Kidney (tissue), 14 donors: ENCODE results near the gene GCNT2. TPM values are rescaled to one million over a fixed set of nuclear protein-coding genes. Genes with fewer than 3 reads are reported as not detected.
"Not testable (repeated sequence)": the region's sequence is repeated elsewhere in the genome, so short reads cannot be mapped to it uniquely, and the experiment has no call there.

Experiments used
- DNase-seq, 5 donors: peaks; one replicate each; pipeline ENCODE4 v3.0.0-alpha.2; 2013 to 2020
- FAIRE-seq: peaks from 2 replicates; lab custom pipeline; 2012; peaks lifted over from hg19 to GRCh38; lab: Jason Lieb, UNC
- H3K27ac ChIP-seq, 2 donors: one replicate each; pipeline ENCODE4 v1.7.0; 2013; ENCODE audit warnings: low read depth in 2 of 2, low read length in 2 of 2, inconsistent platforms in 1 of 2
- H3K27me3 ChIP-seq: one replicate; pipeline ENCODE4 v1.7.1; 2013; ENCODE audit warnings: low read length, inconsistent platforms; ENCODE audit not compliant: control insufficient read depth, insufficient read depth
- H3K36me3 ChIP-seq, 3 donors: one replicate each; pipeline versions ENCODE4 v1.7.0 to v1.7.1; 2013; ENCODE audit warnings: low read length in 3 of 3, control low read depth in 1 of 3, inconsistent platforms in 1 of 3; ENCODE audit not compliant: insufficient read depth in 3 of 3, control insufficient read depth in 2 of 3
- H3K4me1 ChIP-seq, 3 donors: one replicate each; pipeline versions ENCODE4 v1.7.0 to v1.7.1; 2013; ENCODE audit warnings: low read length in 3 of 3, inconsistent platforms in 1 of 3, low read depth in 1 of 3; ENCODE audit not compliant: control insufficient read depth in 2 of 3, insufficient read depth in 2 of 3
- H3K4me3 ChIP-seq, 3 donors: one replicate each; pipeline versions ENCODE4 v1.7.0 to v1.8.1; 2013; ENCODE audit warnings: low read length in 3 of 3, control low read depth in 1 of 3, inconsistent platforms in 1 of 3
- H3K9ac ChIP-seq, 3 donors: one replicate each; pipeline versions ENCODE4 v1.7.0 to v1.7.1; 2013; ENCODE audit warnings: low read length in 3 of 3, control low read depth in 1 of 3, inconsistent platforms in 1 of 3
- H3K9me3 ChIP-seq, 3 donors: one replicate each; pipeline versions ENCODE4 v1.7.0 to v1.7.1; 2013; ENCODE audit warnings: low read length in 3 of 3, control low read depth in 1 of 3, inconsistent platforms in 1 of 3; ENCODE audit not compliant: control insufficient read depth in 2 of 3, insufficient read depth in 1 of 3
- CTCF ChIP-seq: IDR thresholded peaks from 3 replicates; pipeline ENCODE4 v1.5.1; 2012; ENCODE audit warnings: mild to moderate bottlenecking, moderate library complexity, borderline replicate concordance; ENCODE audit not compliant: insufficient read depth; ENCODE audit errors: extremely low read depth
- intact Hi-C: fragments of 100-400 bp; cut with DNase I; formaldehyde crosslinking; loops from one replicate; pipeline ENCODE4 v1.11.1; 2022
- polyA plus RNA-seq: library from polyadenylated mRNA; stranded (reverse); fragments of 350-450 nt; fragmentation: Illumina TruSeq; extraction: RNeasy Lipid Tissue Mini Kit (QIAGEN cat#74804); gene quantifications from one replicate; pipeline ENCODE4 v1.2.3, GENCODE V29; 2014; ENCODE audit warnings: low read depth, low replicate concordance; ENCODE audit not compliant: insufficient read depth
- total RNA-seq: library from RNA; stranded (reverse); fragmentation: NEBNext Ultra II Directional; extraction: Animal tissue kit (Norgen Biotek cat#: 25700); gene quantifications from one replicate; pipeline ENCODE4 v1.2.1, GENCODE V29; 2021
- donor health status: control.
- donor health status: control.
- donor health status: control.
- donor health status: control.
- donor health status: control.
- donor health status: DM: yes; HTN: yes; CAD: no.
- donor health status: Normal renal cell carcinoma (clear cell type).

The GCNT2 gene
- total and polyA plus RNA-seq, 2 donors from 2014 or later = 10.5 to 12.5 TPM

DNA sequence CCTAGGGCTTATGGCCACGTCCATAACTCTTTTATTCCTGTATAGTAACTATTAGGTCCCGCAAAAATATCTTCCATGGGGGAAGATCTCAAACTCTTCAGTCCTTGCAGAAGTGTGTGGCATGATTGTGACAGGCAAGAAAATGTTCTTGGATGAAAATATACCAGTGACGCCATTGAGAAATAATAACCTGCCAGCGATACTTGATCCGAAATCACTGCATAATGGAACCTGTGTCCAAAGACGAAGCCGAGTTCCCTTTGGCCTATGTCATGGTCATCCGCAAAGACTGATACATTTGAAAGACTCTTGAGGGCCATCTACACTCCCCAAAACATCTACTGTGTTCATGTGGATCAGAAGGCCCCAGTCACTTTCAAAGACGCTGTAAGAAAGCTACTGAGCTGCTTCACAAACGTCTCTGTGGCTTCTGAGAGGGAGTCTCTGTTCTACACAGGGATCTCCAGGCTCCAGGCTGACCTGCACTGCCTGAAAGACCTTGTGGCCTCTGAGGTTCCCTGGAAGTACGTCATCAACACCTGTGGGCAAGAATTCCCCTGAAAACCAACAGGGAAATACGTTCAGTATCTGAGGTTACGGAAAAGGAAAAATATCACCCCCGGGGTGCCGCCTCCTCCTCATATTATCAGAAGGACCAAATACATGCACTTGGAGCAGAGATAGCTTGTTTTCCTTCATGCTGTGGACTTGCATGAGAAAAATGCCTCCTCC, 6.9 kb upstream of the GCNT2 start:
- Histone ChIP-seq H3K36me3 (no peaks in the 10 kb centered on the region), H3K9ac (no peak overlapping the region), H3K9me3 (no peaks in the 10 kb centered on the region), H3K27ac (no peak overlapping the region), H3K4me1 (peaks cover 3 to 7% (median 3%) of the 10 kb centered on the region in 3 donors), H3K4me3 (no peak overlapping the region), H3K27me3 (no peaks in the 10 kb centered on the region)
- intact Hi-C loops = no loop called here
- no peak for FAIRE-seq
- TF ChIP-seq CTCF = no peak
- DNase-seq = no peak

DNA sequence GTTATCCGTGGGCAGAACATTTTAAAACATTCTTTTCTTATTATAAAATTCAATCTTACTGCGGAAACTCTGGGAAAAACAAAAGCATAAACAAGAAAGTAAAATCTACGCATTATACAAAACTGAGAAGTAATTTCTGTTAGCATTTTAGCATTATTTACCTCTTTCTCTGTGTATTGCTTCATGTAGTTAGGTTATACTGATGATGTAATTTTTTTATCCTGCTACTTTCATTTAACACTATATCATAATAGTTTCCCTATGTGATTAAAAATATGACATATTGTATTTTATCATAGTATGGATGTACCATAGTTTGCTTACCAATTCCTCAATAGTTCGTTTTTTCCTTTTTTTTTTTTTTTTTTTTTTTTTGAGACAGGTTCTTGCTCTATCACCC, 4.2 kb upstream of the GCNT2 start:
- Histone ChIP-seq H3K4me3 (no peak overlapping the region), H3K27ac (no peak overlapping the region), H3K27me3 (no peaks in the 10 kb centered on the region), H3K4me1 (peaks cover 0 to 7% (median 5%) of the 10 kb centered on the region in 3 donors), H3K9ac (no peak overlapping the region), H3K9me3 (no peaks in the 10 kb centered on the region), H3K36me3 (no peaks in the 10 kb centered on the region)
- no peak for TF ChIP-seq CTCF
- DNase-seq = no peak
- FAIRE-seq = peak; percentile 29
- intact Hi-C loops = no loop called here

GRCh38 chr6:10518557-10519407, 2.4 kb upstream of the GCNT2 start:
- intact Hi-C loops = no loop called here
- Histone ChIP-seq H3K27me3 (no peaks in the 10 kb centered on the region), H3K4me1 (peaks cover 5 to 7% (median 6%) of the 10 kb centered on the region in 3 donors), H3K9me3 (no peaks in the 10 kb centered on the region), H3K36me3 (no peaks in the 10 kb centered on the region), H3K27ac (no peak overlapping the region), H3K9ac (no peak overlapping the region), H3K4me3 (no peak overlapping the region)
- DNase-seq (peak in 1 of 5 donors; percentile 46), FAIRE-seq (no peak)
- no peak for TF ChIP-seq CTCF

GRCh38 chr6:10519408-10519697, 1.8 kb upstream of the GCNT2 start:
- DNase-seq, H3K36me3 ChIP-seq, H3K9me3 ChIP-seq, FAIRE-seq, H3K9ac ChIP-seq, H3K27ac ChIP-seq, H3K27me3 ChIP-seq, H3K4me1 ChIP-seq, H3K4me3 ChIP-seq, intact Hi-C loops: not testable (repeated sequence)
